ENCODE measurements around the gene LTBP1. TPM values are rescaled to one million over a fixed set of nuclear protein-coding genes. Genes with fewer than 3 reads are reported as not detected.

The LTBP1 gene
- total and polyA plus RNA-seq, 7 experiments from 2014 or later = 0.29 to 2.1 TPM; not detected in 5

GRCh38 chr2:33430856-33431255, 484.1 kb downstream of the LTBP1 start:
- H3K27ac Mint-ChIP-seq = no peak overlapping the region
- intact Hi-C loops (cut with micrococcal nuclease) = no loop called here
- POLR2A ChIA-PET = no interaction called here
- ATAC-seq = no peak
- DNase-seq = no peak
- Histone ChIP-seq H3K4me1 (ENCODE audit: control insufficient read depth in 2 of 2, insufficient read depth in 2 of 2, low read length in 2 of 2) (no peaks in the 10 kb centered on the region), H3K36me3 (ENCODE audit: control insufficient read depth in 2 of 3, insufficient read depth in 3 of 3, low read length in 3 of 3) (no peaks in the 10 kb centered on the region), H3K27ac (ENCODE audit: low read depth, low read length) (no peak overlapping the region), H3K9me3 (ENCODE audit: control insufficient read depth in 2 of 3, low read length in 3 of 3) (no peaks in the 10 kb centered on the region), H3K4me3 (ENCODE audit: low read length) (no peak overlapping the region), H3K27me3 (ENCODE audit: control insufficient read depth in 2 of 2, insufficient read depth in 2 of 2, low read length in 2 of 2) (no peaks in the 10 kb centered on the region)
- no peaks in the 10 kb centered on the region for H3K36me3 Mint-ChIP-seq
- H3K4me3 Mint-ChIP-seq = no peak overlapping the region
- CTCF ChIA-PET = no interaction called here
- H3K9me3 Mint-ChIP-seq = peaks cover 0 to under 1% (median 0%) of the 10 kb centered on the region in 11 donors
- H3K27me3 Mint-ChIP-seq = peaks cover 4 to 11% (median 10%) of the 10 kb centered on the region in 5 donors
- peaks cover 0 to under 1% (median 0%) of the 10 kb centered on the region in 7 donors for H3K4me1 Mint-ChIP-seq

GRCh38 chr2:33432871-33433270, 486.1 kb downstream of the LTBP1 start:
- Mint-ChIP-seq H3K27me3 (peaks cover 5 to 18% (median 11%) of the 10 kb centered on the region in 5 donors), H3K4me1 (no peaks in the 10 kb centered on the region), H3K36me3 (no peaks in the 10 kb centered on the region), H3K27ac (no peak overlapping the region), H3K9me3 (no peaks in the 10 kb centered on the region), H3K4me3 (no peak overlapping the region)
- POLR2A ChIA-PET = no interaction called here
- Histone ChIP-seq H3K4me1 (ENCODE audit: control insufficient read depth in 2 of 2, insufficient read depth in 2 of 2, low read length in 2 of 2) (no peaks in the 10 kb centered on the region), H3K27me3 (ENCODE audit: control insufficient read depth in 2 of 2, insufficient read depth in 2 of 2, low read length in 2 of 2) (no peaks in the 10 kb centered on the region), H3K4me3 (ENCODE audit: low read length) (no peak overlapping the region), H3K9me3 (ENCODE audit: control insufficient read depth in 2 of 3, low read length in 3 of 3) (no peaks in the 10 kb centered on the region), H3K36me3 (ENCODE audit: control insufficient read depth in 2 of 3, insufficient read depth in 3 of 3, low read length in 3 of 3) (no peaks in the 10 kb centered on the region), H3K27ac (ENCODE audit: low read depth, low read length) (no peak overlapping the region)
- ATAC-seq (no peak), DNase-seq (no peak)
- CTCF ChIA-PET = no interaction called here
- intact Hi-C loops (cut with micrococcal nuclease) = no loop called here

- no peaks in the 10 kb centered on the region for H3K9me3 ChIP-seq (ENCODE audit: control insufficient read depth in 2 of 3, low read length in 3 of 3)
- H3K27ac ChIP-seq (ENCODE audit: low read depth, low read length) = no peak overlapping the region
- peaks cover 5 to 18% (median 11%) of the 10 kb centered on the region in 5 donors for H3K27me3 Mint-ChIP-seq
- H3K9me3 Mint-ChIP-seq = no peaks in the 10 kb centered on the region
- H3K27me3 ChIP-seq (ENCODE audit: control insufficient read depth in 2 of 2, insufficient read depth in 2 of 2, low read length in 2 of 2) = no peaks in the 10 kb centered on the region
- no peaks in the 10 kb centered on the region for H3K4me1 Mint-ChIP-seq
- H3K27ac Mint-ChIP-seq = no peak overlapping the region
- no peak for DNase-seq
- no peaks in the 10 kb centered on the region for H3K4me1 ChIP-seq (ENCODE audit: control insufficient read depth in 2 of 2, insufficient read depth in 2 of 2, low read length in 2 of 2)
- H3K4me3 ChIP-seq (ENCODE audit: low read length) = no peak overlapping the region
- H3K36me3 Mint-ChIP-seq = no peaks in the 10 kb centered on the region
- no peaks in the 10 kb centered on the region for H3K36me3 ChIP-seq (ENCODE audit: control insufficient read depth in 2 of 3, insufficient read depth in 3 of 3, low read length in 3 of 3)
- ChIA-PET POLR2A (no interaction called here), CTCF (no interaction called here)
- ATAC-seq = no peak
- H3K4me3 Mint-ChIP-seq = no peak overlapping the region
- intact Hi-C loops (cut with micrococcal nuclease) = no loop called here
Measured at GRCh38 chr2:33433279-33434235, 486.8 kb downstream of the LTBP1 start.

DNA sequence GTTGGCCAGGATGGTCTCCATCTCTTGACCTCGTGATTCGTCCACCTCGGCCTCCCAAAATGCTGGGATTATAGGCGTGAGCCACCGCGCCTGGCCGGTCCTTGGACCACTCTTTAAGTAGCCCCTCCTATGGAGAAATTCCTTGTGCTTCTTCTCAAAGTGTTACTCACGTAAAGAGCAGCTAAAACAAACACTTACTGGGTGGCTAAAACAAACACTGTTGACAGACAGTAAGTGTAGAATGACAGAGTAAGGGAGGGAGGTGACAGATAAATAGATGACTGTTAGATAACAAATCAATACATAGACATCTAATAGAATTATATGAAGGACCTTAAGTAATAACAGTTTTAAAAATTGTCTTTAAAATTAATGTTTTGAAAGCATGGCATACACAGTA, 488.8 kb downstream of the LTBP1 start:
- Histone ChIP-seq H3K9me3 (ENCODE audit: control insufficient read depth in 2 of 3, low read length in 3 of 3) (no peaks in the 10 kb centered on the region), H3K36me3 (ENCODE audit: control insufficient read depth in 2 of 3, insufficient read depth in 3 of 3, low read length in 3 of 3) (no peaks in the 10 kb centered on the region), H3K27me3 (ENCODE audit: control insufficient read depth in 2 of 2, insufficient read depth in 2 of 2, low read length in 2 of 2) (no peaks in the 10 kb centered on the region), H3K4me1 (ENCODE audit: control insufficient read depth in 2 of 2, insufficient read depth in 2 of 2, low read length in 2 of 2) (no peaks in the 10 kb centered on the region), H3K4me3 (ENCODE audit: low read length) (no peak overlapping the region), H3K27ac (ENCODE audit: low read depth, low read length) (no peak overlapping the region)
- intact Hi-C loops (cut with micrococcal nuclease) = no loop called here
- Mint-ChIP-seq H3K4me1 (no peaks in the 10 kb centered on the region), H3K4me3 (no peak overlapping the region), H3K27ac (no peak overlapping the region), H3K36me3 (no peaks in the 10 kb centered on the region), H3K27me3 (peaks cover 5 to 22% (median 17%) of the 10 kb centered on the region in 5 donors), H3K9me3 (no peaks in the 10 kb centered on the region)
- POLR2A ChIA-PET = no interaction called here
- ATAC-seq (no peak), DNase-seq (no peak)
- CTCF ChIA-PET = no interaction called here

DNA sequence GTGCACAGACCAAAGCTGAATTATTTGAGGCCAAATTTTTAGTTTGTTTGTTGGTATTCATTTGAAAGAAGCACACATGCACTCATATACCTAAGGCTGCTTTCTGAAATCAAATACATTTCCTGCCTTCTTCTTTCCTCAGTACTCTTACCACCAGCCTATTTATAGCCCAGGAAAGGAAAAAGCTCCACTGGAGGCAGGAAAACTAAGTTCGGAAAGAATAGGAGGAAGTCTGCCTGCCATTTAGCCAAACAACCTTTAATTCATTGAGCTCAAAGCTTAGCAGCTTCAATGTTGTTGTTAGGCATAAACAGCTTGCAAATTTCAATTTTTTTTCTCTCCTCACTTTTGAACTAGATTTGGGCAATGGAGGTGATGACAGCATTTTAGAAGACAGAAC, 489.3 kb downstream of the LTBP1 start:
- Mint-ChIP-seq H3K27me3 (peaks cover under 1 to 24% (median 17%) of the 10 kb centered on the region in 5 donors), H3K9me3 (no peaks in the 10 kb centered on the region), H3K27ac (no peak overlapping the region), H3K4me3 (no peak overlapping the region), H3K36me3 (no peaks in the 10 kb centered on the region), H3K4me1 (no peaks in the 10 kb centered on the region)
- CTCF ChIA-PET = no interaction called here
- H3K4me3 ChIP-seq (ENCODE audit: low read length) = no peak overlapping the region
- intact Hi-C loops (cut with micrococcal nuclease) = no loop called here
- ATAC-seq (no peak), DNase-seq (no peak)
- no peaks in the 10 kb centered on the region for H3K9me3 ChIP-seq (ENCODE audit: control insufficient read depth in 2 of 3, low read length in 3 of 3)
- no peak overlapping the region for H3K27ac ChIP-seq (ENCODE audit: low read depth, low read length)
- H3K36me3 ChIP-seq (ENCODE audit: control insufficient read depth in 2 of 3, insufficient read depth in 3 of 3, low read length in 3 of 3) = no peaks in the 10 kb centered on the region
- no peaks in the 10 kb centered on the region for H3K27me3 ChIP-seq (ENCODE audit: control insufficient read depth in 2 of 2, insufficient read depth in 2 of 2, low read length in 2 of 2)
- POLR2A ChIA-PET = no interaction called here
- H3K4me1 ChIP-seq (ENCODE audit: control insufficient read depth in 2 of 2, insufficient read depth in 2 of 2, low read length in 2 of 2) = no peaks in the 10 kb centered on the region

DNA sequence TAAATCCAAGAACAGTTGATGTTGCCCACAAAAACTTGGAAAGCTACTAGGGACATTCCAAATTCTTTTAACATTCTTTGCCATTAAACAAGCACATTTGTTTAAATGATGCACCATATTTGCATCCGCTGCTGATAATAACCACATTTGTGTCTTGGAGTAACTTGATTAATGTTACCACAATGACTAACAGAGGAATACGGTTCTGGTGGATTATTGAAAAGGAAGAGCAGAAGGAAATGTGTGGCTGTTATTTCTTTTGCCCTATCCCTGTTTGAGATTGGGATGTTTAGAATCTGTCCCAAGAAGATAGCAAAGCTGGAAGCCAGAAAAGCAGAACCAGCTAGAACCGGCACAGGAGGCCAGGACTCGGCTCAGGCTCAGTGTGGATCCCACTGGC, 490.5 kb downstream of the LTBP1 start:
- no peaks in the 10 kb centered on the region for H3K4me1 ChIP-seq (ENCODE audit: control insufficient read depth in 2 of 2, insufficient read depth in 2 of 2, low read length in 2 of 2)
- H3K27ac Mint-ChIP-seq = no peak overlapping the region
- no peaks in the 10 kb centered on the region for H3K9me3 Mint-ChIP-seq
- no peaks in the 10 kb centered on the region for H3K27me3 ChIP-seq (ENCODE audit: control insufficient read depth in 2 of 2, insufficient read depth in 2 of 2, low read length in 2 of 2)
- no peak overlapping the region for H3K27ac ChIP-seq (ENCODE audit: low read depth, low read length)
- ChIA-PET CTCF (no interaction called here), POLR2A (no interaction called here)
- intact Hi-C loops (cut with micrococcal nuclease) = no loop called here
- H3K4me3 Mint-ChIP-seq = no peak overlapping the region
- peaks cover 0 to 26% (median 20%) of the 10 kb centered on the region in 5 donors for H3K27me3 Mint-ChIP-seq
- H3K4me1 Mint-ChIP-seq = no peaks in the 10 kb centered on the region
- H3K36me3 Mint-ChIP-seq = no peaks in the 10 kb centered on the region
- no peaks in the 10 kb centered on the region for H3K36me3 ChIP-seq (ENCODE audit: control insufficient read depth in 2 of 3, insufficient read depth in 3 of 3, low read length in 3 of 3)
- H3K9me3 ChIP-seq (ENCODE audit: control insufficient read depth in 2 of 3, low read length in 3 of 3) = no peaks in the 10 kb centered on the region
- DNase-seq = no peak
- no peak for ATAC-seq
- H3K4me3 ChIP-seq (ENCODE audit: low read length) = no peak overlapping the region

- Mint-ChIP-seq H3K27ac (no peak overlapping the region), H3K4me1 (no peaks in the 10 kb centered on the region), H3K4me3 (no peak overlapping the region), H3K36me3 (no peaks in the 10 kb centered on the region), H3K27me3 (peaks cover 0 to 21% (median 21%) of the 10 kb centered on the region in 5 donors), H3K9me3 (no peaks in the 10 kb centered on the region)
- Histone ChIP-seq H3K27ac (ENCODE audit: low read depth, low read length) (no peak overlapping the region), H3K9me3 (ENCODE audit: control insufficient read depth in 2 of 3, low read length in 3 of 3) (no peaks in the 10 kb centered on the region), H3K4me3 (ENCODE audit: low read length) (no peak overlapping the region), H3K4me1 (ENCODE audit: control insufficient read depth in 2 of 2, insufficient read depth in 2 of 2, low read length in 2 of 2) (no peaks in the 10 kb centered on the region), H3K27me3 (ENCODE audit: control insufficient read depth in 2 of 2, insufficient read depth in 2 of 2, low read length in 2 of 2) (no peaks in the 10 kb centered on the region), H3K36me3 (ENCODE audit: control insufficient read depth in 2 of 3, insufficient read depth in 3 of 3, low read length in 3 of 3) (no peaks in the 10 kb centered on the region)
- DNase-seq = no peak
- intact Hi-C loops (cut with micrococcal nuclease) = no loop called here
- ChIA-PET CTCF (interaction anchor here (0.7 kb wide), 1 partner anchor 35 kb away, joined by 5 read pairs; no protein-coding TSS in a partner anchor), POLR2A (no interaction called here)
- no peak for ATAC-seq
Measured at GRCh38 chr2:33437815-33438214, 491.1 kb downstream of the LTBP1 start.

Measured in naive thymus-derived CD4-positive, alpha-beta T cell (primary cell).